Peyer's patch (tissue), 4 donors: Measurements from ENCODE around the gene PLIN5. TPM values are rescaled to one million over a fixed set of nuclear protein-coding genes. Genes with fewer than 3 reads are reported as not detected.

ENCODE experiments used
- DNase-seq, 3 donors: peaks; one replicate each; pipeline ENCODE4 v3.0.0-alpha.2; 2017 to 2019
- H3K27ac ChIP-seq, 4 donors: fragments of 200-600 bp; sonication (generic); one replicate each; pipeline ENCODE4 v1.5.1; 2016 to 2019
- H3K27me3 ChIP-seq, 2 donors: fragments of 200-600 bp; sonication (generic); one replicate each; pipeline ENCODE4 v1.5.1; 2019
- H3K36me3 ChIP-seq, 3 donors: fragments of 200-600 bp; sonication (generic); one replicate each; pipeline ENCODE4 v1.5.1; 2016 to 2019
- H3K4me1 ChIP-seq, 4 donors: fragments of 200-600 bp; sonication (generic); one replicate each; pipeline ENCODE4 v1.5.1; 2016 to 2019
- H3K4me3 ChIP-seq, 4 donors: fragments of 200-600 bp; sonication (generic); 1 replicate in 3 of 4; 2 replicates in 1 of 4; pipeline ENCODE4 v1.5.1; 2016 to 2019; ENCODE audit warnings: mild to moderate bottlenecking in 1 of 4
- H3K9me3 ChIP-seq, 4 donors: fragments of 200-600 bp; sonication (generic); one replicate each; pipeline ENCODE4 v1.5.1; 2016 to 2019; ENCODE audit warnings: mild to moderate bottlenecking in 1 of 4
- POLR2A ChIP-seq, 2 donors: fragments of 450-650 bp; IDR thresholded peaks; one replicate each; pipeline ENCODE4 v1.5.1; 2017; ENCODE audit warnings: antibody characterized with exemption in 2 of 2, mild to moderate bottlenecking in 2 of 2, moderate library complexity in 2 of 2
- total RNA-seq, 4 donors: library from RNA; depleted of rRNA; stranded (reverse); fragments of >200 nt; gene quantifications; one replicate each; pipeline ENCODE4 v1.1.0, GENCODE V29; 2016
- TF ChIP-seq, protein P1 (sequence below), 6 experiments: fragments of 450-650 bp in 4 of 6; fragments of 200-600 bp in 2 of 6; sonication (generic) in 1 of 6; IDR thresholded peaks; one replicate each; pipeline ENCODE4 v1.5.1; 2017 to 2019; ENCODE audit warnings: antibody characterized with exemption in 6 of 6, mild to moderate bottlenecking in 3 of 6, moderate library complexity in 1 of 6

Gene PLIN5
- total RNA-seq, 4 donors from 2014 or later: 2.1 to 3.2 TPM; not detected in 2

DNA sequence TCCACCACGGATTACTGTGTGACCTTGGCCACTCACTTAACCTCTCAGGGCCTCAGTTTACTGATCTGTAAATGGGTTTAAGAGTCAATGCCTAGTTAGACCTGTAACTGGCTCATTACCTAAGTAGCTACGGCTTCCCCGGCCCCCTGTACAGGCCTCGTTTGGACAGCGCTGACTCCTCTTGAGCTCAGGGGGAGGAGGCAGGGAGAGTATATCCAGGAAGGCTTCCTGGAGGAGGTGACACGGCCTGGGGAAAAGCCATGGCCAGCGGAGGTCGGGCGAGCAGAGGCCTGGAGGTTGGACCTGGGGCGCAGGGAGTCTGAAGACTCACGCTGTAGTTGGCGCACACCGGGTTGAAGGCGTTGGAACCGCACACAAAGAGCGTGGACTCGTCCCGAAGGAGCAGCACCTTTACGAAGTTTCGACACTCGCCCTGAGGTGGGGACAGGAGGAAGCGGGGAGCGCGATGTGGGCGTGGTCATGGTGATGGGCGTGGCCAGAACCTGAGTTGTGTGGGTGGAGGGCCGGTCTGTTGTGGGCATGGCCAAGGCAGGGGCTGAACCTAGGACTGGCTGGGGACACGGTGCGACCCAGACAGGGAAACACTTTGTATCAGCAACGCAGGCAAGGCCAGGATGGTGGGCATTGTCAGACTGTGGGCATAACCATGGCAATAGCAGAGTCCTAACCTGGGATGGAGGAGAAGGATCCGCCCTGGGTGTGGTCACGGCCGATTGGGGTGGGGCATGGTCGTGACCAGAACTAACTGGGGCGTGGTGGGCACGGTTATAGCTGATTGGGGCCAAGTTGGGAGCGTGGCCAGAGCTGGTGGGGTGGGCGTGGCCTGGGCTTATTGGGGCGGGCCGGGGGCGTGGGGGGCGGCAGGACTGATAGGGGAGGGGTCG lies 20.9 kb upstream of the PLIN5 start:
- H3K27ac ChIP-seq: no peak overlapping the region
- H3K36me3 ChIP-seq: no peaks in the 10 kb centered on the region
- no peak overlapping the region for H3K4me3 ChIP-seq
- peaks cover 0 to 7% (median 0%) of the 10 kb centered on the region in 4 donors for H3K4me1 ChIP-seq
- peak in 1 of 3 donors; percentile 49 for DNase-seq
- H3K27me3 ChIP-seq: no peaks in the 10 kb centered on the region
- H3K9me3 ChIP-seq: no peaks in the 10 kb centered on the region
- no peak for TF ChIP-seq POLR2A (IDR thresholded peaks at IDR 0.05)

DNA sequence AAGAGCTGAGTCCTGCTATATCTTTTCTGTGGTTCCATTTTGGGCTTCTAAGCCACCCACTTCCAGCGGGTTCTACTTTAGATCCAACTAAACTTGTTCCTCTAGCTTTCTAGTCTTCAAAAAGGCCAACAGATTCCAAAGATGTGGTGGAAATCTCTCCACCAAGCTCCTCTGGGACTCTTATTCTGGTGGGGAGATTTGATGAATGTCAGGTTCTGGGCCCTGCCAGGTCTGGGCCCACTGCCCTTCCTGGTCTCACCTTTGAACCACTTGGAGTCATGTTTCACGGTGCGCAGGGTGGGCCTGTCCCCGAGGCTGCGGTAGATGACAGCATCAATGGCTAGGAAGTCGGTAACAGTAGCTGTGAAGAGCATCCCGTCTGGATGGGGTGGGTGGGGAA lies 19.7 kb upstream of the PLIN5 start:
- TF ChIP-seq, protein P1, sequence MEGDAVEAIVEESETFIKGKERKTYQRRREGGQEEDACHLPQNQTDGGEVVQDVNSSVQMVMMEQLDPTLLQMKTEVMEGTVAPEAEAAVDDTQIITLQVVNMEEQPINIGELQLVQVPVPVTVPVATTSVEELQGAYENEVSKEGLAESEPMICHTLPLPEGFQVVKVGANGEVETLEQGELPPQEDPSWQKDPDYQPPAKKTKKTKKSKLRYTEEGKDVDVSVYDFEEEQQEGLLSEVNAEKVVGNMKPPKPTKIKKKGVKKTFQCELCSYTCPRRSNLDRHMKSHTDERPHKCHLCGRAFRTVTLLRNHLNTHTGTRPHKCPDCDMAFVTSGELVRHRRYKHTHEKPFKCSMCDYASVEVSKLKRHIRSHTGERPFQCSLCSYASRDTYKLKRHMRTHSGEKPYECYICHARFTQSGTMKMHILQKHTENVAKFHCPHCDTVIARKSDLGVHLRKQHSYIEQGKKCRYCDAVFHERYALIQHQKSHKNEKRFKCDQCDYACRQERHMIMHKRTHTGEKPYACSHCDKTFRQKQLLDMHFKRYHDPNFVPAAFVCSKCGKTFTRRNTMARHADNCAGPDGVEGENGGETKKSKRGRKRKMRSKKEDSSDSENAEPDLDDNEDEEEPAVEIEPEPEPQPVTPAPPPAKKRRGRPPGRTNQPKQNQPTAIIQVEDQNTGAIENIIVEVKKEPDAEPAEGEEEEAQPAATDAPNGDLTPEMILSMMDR (IDR thresholded peaks at IDR 0.05): no peak
- no peak for TF ChIP-seq POLR2A (IDR thresholded peaks at IDR 0.05)
- Histone ChIP-seq H3K27me3 (no peaks in the 10 kb centered on the region), H3K27ac (no peak overlapping the region), H3K4me1 (peaks cover 0 to 7% (median 0%) of the 10 kb centered on the region in 4 donors), H3K4me3 (no peak overlapping the region), H3K9me3 (no peaks in the 10 kb centered on the region), H3K36me3 (no peaks in the 10 kb centered on the region)
- DNase-seq: no peak

DNA sequence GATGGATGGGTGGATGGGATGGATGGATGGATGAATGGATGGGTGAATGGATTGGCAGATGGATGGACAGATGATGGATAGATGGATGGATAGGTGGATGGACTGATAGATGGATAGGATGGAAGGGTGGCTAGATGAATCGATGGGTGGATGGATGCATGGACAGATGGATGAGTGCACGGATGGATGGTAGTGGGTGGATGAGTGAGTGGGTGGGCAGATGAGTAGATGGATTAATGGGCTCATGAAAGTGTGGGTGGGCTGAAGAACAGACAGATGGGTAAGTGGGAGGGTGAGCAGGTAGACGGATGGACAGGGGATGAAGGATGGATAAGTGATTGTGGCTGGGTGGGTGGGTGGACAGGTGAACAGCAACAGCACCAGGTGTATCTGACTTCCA lies 18.8 kb upstream of the PLIN5 start:
- Histone ChIP-seq H3K36me3 (no peaks in the 10 kb centered on the region), H3K27ac (no peak overlapping the region), H3K4me1 (peaks cover 0 to 7% (median 0%) of the 10 kb centered on the region in 4 donors), H3K27me3 (no peaks in the 10 kb centered on the region), H3K4me3 (no peak overlapping the region), H3K9me3 (no peaks in the 10 kb centered on the region)
- TF ChIP-seq, protein P1 (IDR thresholded peaks at IDR 0.05): no peak
- DNase-seq: no peak

DNA sequence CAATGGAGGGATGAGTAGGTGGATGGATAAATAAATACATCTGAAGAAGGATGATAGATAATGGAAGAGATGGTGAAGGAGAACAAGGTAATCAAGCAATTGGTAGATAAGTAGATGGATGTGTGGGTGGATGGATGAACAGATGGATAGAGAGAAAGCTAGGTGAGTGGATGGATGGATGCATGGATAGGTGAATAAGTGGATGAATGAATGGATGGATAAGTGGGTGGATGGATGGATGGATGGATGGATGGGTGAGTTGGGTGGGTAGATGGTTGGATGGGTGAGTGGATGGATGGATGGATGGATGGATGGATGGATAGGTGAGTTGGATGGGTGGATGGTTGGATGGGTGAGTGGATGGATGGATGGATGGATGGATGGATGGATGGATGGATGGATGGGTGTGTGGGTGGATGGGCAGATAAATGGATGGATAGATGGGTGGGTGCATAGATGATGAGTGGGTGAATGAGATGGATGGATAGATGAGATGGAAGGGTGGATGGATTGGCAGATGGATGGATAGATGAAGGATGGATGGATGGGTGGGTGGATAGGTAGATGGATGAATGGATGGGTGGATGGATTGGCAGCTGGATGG lies 18.2 kb upstream of the PLIN5 start:
- TF ChIP-seq POLR2A (IDR thresholded peaks at IDR 0.05): no peak
- TF ChIP-seq, protein P1 (IDR thresholded peaks at IDR 0.05): no peak
- H3K36me3 ChIP-seq: no peaks in the 10 kb centered on the region
- no peaks in the 10 kb centered on the region for H3K27me3 ChIP-seq
- H3K27ac ChIP-seq: no peak overlapping the region
- H3K4me3 ChIP-seq: no peak overlapping the region
- no peak for DNase-seq
- H3K4me1 ChIP-seq: peaks cover 0 to 6% (median 0%) of the 10 kb centered on the region in 4 donors
- H3K9me3 ChIP-seq: no peaks in the 10 kb centered on the region

DNA sequence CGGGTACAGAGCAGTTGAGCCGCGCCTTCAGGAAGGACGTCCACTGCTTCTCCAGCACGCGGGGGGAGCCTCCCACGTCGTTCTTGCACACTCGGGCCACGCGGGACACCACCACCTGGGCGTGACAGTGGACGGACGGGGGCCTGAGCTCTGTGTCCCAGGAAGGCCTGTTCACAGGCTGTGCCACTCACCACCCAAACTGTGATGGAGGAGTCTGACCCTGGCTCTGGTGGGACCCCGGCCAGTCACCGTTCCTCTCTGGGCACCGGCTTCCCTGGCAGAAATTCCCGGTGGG lies 17.4 kb upstream of the PLIN5 start:
- TF ChIP-seq, protein P1 (IDR thresholded peaks at IDR 0.05): no peak
- no peak for TF ChIP-seq POLR2A (IDR thresholded peaks at IDR 0.05)
- Histone ChIP-seq H3K4me1 (no peaks in the 10 kb centered on the region), H3K4me3 (no peak overlapping the region), H3K36me3 (no peaks in the 10 kb centered on the region), H3K27ac (no peak overlapping the region), H3K27me3 (no peaks in the 10 kb centered on the region), H3K9me3 (no peaks in the 10 kb centered on the region)
- DNase-seq: no peak

DNA sequence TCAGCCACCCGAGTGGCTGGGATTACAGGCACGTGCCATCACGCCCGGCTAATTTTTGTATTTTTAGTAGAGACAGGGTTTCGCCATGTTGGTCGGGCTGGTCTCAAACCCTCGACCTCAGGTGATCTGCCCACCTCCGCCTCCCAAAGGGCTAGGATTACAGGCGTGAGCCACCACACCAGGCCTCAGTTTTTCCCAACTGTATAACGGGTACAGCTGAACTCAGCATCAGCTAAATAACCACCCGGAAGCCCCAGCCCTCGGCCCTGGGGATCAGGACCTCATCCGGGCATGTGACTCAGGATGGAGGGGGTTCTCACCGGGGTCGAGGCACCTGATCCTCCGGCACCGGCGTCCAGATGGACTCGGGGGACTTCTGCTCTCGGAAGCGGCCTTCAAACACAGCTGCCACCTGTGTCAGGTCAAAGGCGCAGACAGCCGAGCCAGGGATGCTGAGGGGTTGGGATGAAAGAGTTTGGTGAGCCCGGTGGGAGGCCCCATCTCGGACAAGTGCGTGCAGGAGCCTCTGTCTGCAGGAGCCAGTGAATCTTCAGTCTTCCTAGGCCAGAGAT lies 15.5 kb upstream of the PLIN5 start:
- no peaks in the 10 kb centered on the region for H3K9me3 ChIP-seq
- H3K4me1 ChIP-seq: no peaks in the 10 kb centered on the region
- TF ChIP-seq, protein P1 (IDR thresholded peaks at IDR 0.05): no peak
- TF ChIP-seq POLR2A (IDR thresholded peaks at IDR 0.05): no peak
- H3K27me3 ChIP-seq: no peaks in the 10 kb centered on the region
- no peak overlapping the region for H3K27ac ChIP-seq
- no peak overlapping the region for H3K4me3 ChIP-seq
- H3K36me3 ChIP-seq: no peaks in the 10 kb centered on the region
- no peak for DNase-seq
